ENCODE measurements around the gene C19orf67.

The C19orf67 gene

DNA sequence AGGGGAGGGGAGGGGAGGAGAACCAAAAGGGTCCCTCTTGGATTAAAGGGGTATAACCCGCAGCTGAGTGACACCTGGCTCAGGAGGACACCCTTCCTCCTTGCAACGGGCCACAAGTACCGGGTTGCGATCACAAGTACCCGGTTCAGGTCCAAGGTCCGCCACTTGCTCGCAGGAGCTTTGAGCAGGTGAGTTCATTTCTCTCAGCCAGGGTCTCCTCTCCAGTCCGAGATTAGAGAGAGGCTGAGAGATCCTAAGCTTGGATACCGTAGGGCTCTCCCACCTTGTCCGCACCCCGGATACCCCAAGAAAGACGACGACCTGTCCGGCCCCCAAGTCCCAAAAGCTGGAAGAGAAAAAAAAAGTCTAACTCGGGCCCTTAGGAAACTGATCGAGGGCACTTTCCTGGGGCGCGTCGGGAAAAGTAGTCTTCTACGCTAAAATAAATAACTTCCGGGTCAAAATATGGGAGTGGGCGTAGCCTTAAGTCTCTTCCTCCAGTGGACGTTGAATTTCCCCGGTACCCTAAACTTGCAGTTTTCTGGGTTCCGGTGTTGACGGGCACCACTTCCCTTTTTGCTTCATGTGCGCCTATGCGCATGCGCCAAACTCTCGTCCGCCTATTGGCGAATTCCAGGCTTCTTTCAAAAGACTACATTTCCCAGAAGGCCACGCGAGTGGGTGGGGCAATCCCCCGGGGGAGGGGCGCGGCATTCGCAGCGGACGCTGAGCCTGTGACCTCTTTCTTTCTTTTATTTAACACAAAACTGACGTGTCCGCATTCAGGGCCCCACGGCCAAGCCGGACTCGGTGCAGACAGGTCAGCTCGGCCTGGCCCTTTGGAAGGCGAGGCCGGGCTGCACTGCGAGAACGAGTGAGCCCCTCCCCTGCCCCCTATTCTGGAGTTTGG, 4.4 kb downstream of the C19orf67 start:
- ChIA-PET CTCF (interaction anchor here (0.6 to 2.5 kb wide), 5 partner anchors 8 to 55 kb away, joined by 3 to 10 read pairs (median 3); partner anchors contain the start of genes ASF1B and MISP3), POLR2A (ENCODE audit: low non-redundant PET) (interaction anchor here (0.6 to 0.9 kb wide), 2 partner anchors 107 to 193 kb away, joined by 3 read pairs; no protein-coding TSS in a partner anchor)
- DNase-seq (ENCODE audit: low spot score), result peak; percentile 98
- peak overlapping the region; percentile 85 for H3K27ac ChIP-seq
- TF ChIP-seq, protein P1, sequence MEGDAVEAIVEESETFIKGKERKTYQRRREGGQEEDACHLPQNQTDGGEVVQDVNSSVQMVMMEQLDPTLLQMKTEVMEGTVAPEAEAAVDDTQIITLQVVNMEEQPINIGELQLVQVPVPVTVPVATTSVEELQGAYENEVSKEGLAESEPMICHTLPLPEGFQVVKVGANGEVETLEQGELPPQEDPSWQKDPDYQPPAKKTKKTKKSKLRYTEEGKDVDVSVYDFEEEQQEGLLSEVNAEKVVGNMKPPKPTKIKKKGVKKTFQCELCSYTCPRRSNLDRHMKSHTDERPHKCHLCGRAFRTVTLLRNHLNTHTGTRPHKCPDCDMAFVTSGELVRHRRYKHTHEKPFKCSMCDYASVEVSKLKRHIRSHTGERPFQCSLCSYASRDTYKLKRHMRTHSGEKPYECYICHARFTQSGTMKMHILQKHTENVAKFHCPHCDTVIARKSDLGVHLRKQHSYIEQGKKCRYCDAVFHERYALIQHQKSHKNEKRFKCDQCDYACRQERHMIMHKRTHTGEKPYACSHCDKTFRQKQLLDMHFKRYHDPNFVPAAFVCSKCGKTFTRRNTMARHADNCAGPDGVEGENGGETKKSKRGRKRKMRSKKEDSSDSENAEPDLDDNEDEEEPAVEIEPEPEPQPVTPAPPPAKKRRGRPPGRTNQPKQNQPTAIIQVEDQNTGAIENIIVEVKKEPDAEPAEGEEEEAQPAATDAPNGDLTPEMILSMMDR (conservative IDR thresholded peaks at IDR 0.05; ENCODE audit: low read depth), result no peak

DNA sequence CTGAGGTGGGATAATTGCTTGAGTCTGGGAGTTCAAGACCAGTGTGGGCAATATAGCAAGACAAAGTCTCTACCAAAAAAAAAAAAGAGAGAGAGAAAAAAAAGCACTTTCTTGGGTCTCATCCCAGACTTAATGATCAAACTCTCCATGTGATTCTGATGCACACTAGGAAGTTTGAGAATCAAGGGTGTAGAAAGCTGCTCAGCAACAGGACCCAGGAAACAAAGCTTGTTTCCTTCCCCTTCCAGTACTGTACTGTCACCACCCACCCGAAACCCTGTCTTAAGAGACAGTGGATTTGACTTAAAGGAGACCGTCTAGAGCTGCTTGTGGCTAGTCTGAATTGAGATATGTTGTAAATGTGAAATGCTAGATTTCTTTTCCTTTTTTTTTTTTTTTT, 7.2 kb downstream of the C19orf67 start:
- ChIA-PET CTCF (interaction anchor here (0.7 to 0.9 kb wide), 3 partner anchors 19 to 1170 kb away, joined by 3 to 5 read pairs (median 3); partner anchors contain the start of gene ASF1B), POLR2A (ENCODE audit: low non-redundant PET) (no interaction called here)
- no peak overlapping the region for H3K27ac ChIP-seq
- DNase-seq (ENCODE audit: low spot score), result no peak
- TF ChIP-seq, protein P1 (conservative IDR thresholded peaks at IDR 0.05; ENCODE audit: low read depth), result no peak

DNA sequence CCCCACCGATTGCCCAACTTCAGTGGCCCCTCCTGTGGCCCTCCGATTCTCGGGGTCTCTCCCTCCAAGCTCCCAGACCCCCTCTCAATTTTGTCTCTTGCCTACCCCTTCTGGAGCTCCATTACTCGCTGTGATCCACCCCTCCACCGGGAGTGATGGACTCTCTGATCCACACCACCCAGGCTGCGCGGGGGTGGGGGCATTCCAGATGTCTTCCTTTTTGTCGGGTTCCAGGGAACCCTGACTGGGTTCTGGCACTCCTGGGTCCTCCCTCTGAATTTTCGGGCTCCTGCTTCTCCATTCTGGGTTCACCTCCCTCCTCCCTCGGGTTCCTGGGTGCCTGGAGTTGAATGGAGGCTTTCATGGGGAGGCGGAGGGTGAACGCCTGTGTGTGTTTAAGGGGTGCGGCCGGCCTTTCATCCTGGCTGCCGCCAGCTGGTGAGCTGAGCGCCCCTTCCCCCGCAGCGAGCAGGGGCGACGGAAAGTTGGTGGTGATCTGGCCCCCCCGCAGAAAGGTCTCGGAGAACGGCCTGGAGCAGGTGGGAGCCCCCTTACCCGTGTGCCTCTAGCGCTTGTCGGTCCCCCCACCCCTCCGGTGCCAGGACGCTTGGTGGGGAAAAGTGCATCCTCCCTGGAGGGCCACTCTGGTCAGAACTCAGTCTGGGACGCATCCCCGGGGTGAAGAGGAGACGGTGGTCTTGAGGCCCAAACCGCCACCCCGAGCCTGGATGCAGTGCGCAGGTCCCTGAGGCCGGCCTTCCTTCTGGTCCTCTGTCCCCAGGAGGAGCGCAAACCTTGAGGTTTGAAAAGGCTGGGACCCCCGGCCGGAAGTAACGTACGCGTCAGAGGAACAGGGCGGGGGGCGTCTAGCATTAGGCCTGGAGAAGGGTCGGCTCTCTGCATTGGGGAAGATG, 11.4 kb downstream of the C19orf67 start:
- CTCF ChIA-PET, result interaction anchor here (0.5 to 2.7 kb wide), 13 partner anchors 9 to 212 kb away, joined by 3 to 22 read pairs (median 4); no protein-coding TSS in a partner anchor
- POLR2A ChIA-PET (ENCODE audit: low non-redundant PET), result no interaction called here
- TF ChIP-seq, protein P1 (conservative IDR thresholded peaks at IDR 0.05; ENCODE audit: low read depth), result no peak
- peak overlapping the region; percentile 85 for H3K27ac ChIP-seq
- peak; percentile 62 for DNase-seq (ENCODE audit: low spot score)

DNA sequence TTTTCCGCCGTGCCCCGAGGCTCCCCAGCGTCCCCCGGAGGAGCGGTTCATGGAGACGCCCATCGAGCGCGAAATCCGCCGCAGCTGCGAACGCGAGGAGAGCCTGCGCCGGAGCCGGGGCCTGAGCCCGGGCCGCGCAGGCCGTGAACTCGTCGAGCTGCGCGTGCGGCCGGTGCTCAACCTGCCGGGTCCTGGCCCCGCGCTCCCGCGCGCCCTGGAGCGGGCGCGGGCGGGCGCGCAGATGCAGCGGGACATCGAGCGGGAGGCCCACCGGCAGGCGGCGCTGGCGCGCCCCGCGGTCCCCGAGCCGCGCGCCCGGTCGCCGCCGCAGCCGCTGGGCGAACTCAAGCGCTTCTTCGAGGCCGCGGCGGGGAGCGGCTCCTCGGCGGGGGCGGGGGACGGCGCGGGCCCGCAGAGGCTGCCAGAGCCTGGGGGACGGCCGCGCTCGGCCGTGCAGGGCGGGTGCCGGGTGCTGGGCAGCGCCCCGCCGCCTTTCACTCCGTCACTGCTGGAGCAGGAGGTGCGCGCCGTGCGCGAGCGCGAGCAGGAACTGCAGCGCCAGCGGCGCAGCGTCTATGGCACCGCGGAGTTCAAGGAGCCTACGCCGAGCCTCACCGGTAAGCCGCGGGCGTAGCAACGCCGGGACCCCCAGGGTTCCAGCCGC, 12.2 kb downstream of the C19orf67 start:
- peak overlapping the region; percentile 85 for H3K27ac ChIP-seq
- DNase-seq (ENCODE audit: low spot score), result peak; percentile 81
- POLR2A ChIA-PET (ENCODE audit: low non-redundant PET), result no interaction called here
- CTCF ChIA-PET, result interaction anchor here (0.5 to 2.7 kb wide), 21 partner anchors 8 to 226 kb away, joined by 3 to 22 read pairs (median 4); partner anchors contain the start of gene ASF1B
- TF ChIP-seq, protein P1 (conservative IDR thresholded peaks at IDR 0.05; ENCODE audit: low read depth), result peak; percentile 99

DNA sequence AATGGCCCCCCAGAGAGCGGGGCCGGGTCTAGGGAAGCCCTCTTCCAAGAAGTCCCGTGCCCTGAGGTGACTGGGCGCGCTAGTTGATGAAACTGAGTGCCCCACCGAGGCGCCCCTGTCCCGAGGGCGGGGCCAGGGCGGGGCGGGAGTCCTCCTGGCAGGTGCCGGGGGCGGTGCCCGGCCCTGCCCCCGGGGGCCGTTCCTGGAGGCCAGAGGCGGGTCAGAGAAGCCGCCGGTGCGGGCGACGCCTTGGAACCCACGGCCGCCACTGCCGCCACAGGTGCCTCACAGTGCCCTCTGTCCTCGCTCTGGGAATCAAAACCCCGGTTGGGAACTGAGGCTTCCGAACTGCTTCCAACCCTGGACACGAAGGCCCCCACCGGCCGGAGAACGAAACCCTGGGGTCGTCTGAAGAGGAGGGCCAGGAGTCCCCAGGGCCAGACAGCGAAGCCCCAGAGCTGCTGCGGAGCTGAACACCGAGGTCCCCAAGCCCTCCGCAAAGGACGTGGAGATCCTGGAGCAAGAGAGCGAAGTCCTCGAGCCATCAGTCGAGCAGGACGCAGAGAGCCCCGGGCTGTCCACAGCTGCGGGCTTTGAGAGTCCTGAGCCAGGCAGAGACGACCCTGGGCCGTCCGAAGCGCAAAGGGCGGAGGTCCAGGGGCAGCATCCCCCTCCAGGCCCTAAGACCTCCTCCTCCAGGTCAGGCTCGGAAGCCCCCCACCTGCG, 12.9 kb downstream of the C19orf67 start, which contains the start of gene MISP3:
MISP3 (plus strand) TSS at position 252 of the 726 bp plus-strand sequence. CDS start 524 bp downstream, outside the sequence.
- ChIA-PET CTCF (interaction anchor here (0.5 to 2.7 kb wide), 18 partner anchors 8 to 238 kb away, joined by 3 to 22 read pairs (median 4); partner anchors contain the start of genes ASF1B and IL27RA), POLR2A (ENCODE audit: low non-redundant PET) (no interaction called here)
- no peak for DNase-seq (ENCODE audit: low spot score)
- TF ChIP-seq, protein P1 (conservative IDR thresholded peaks at IDR 0.05; ENCODE audit: low read depth), result no peak
- peak within 1 kb of the TSS; percentile 85 for H3K27ac ChIP-seq
